ENCODE results near the gene C19orf25. TPM values are rescaled to one million over a fixed set of nuclear protein-coding genes. Genes with fewer than 3 reads are reported as not detected.

Gene C19orf25
- total and polyA plus RNA-seq, 9 of the 15 experiments (the other 6 are each of a cell fraction or from before 2014, with no cell fraction given), result 0.79 to 96.0 (median 36.1) TPM

- TF ChIP-seq ARID4B (CRISPR knock-in tag; IDR thresholded peaks at IDR 0.05) (peak; percentile 45; the same call in 1 of the 2 replicates), NKRF (IDR thresholded peaks at IDR 0.05; ENCODE audit: borderline replicate concordance) (peak; percentile 37; the same call in 1 of the 2 replicates), KLF6 (CRISPR knock-in tag; IDR thresholded peaks at IDR 0.05; ENCODE audit: borderline replicate concordance) (no peak), SIN3B (IDR thresholded peaks at IDR 0.05; ENCODE audit: low read depth) (peak; percentile 59; the same call in 1 of the 2 replicates), PTRF (tag; IDR thresholded peaks at IDR 0.05) (no peak), MYC (IDR thresholded peaks at IDR 0.05; ENCODE audit: low read depth, low read length) (peak; percentile 75), MYC (CRISPR knock-in tag; IDR thresholded peaks at IDR 0.05; ENCODE audit: borderline replicate concordance, low read depth) (no peak; the same call in 1 of the 2 replicates), POLR3A (IDR thresholded peaks at IDR 0.05; ENCODE audit: borderline replicate concordance, extremely low read depth, insufficient read depth, insufficient read length) (no peak), RBM39 (optimal IDR thresholded peaks at IDR 0.05; ENCODE audit: low read depth, low read length) (no peak), SP2 (IDR thresholded peaks at IDR 0.05; ENCODE audit: extremely low read depth, low read depth, low read length, poor library complexity, severe bottlenecking) (no peak), ZFX (CRISPR knock-in tag; IDR thresholded peaks at IDR 0.05) (peak; percentile 35; the same call in 1 of the 2 replicates), SMAD4 (CRISPR knock-in tag; conservative IDR thresholded peaks at IDR 0.05) (peak; percentile 24; the same call in 1 of the 2 replicates), ZNF431 (CRISPR knock-in tag; IDR thresholded peaks at IDR 0.05) (0 out of 2 replicates have a peak, but pooled peaks have one; percentile 21), ETV6 (IDR thresholded peaks at IDR 0.05; ENCODE audit: borderline replicate concordance in 1 of 2, low read depth in 2 of 2, low read length in 1 of 2) (no peak), ETV6 (CRISPR knock-in tag; IDR thresholded peaks at IDR 0.05; ENCODE audit: borderline replicate concordance) (no peak), ARID3B (CRISPR knock-in tag; IDR thresholded peaks at IDR 0.05; ENCODE audit: borderline replicate concordance) (no peak), ETV5 (CRISPR knock-in tag; IDR thresholded peaks at IDR 0.05; ENCODE audit: low read depth) (peak; percentile 43; the same call in 1 of the 2 replicates), POLR2B (IDR thresholded peaks at IDR 0.05; ENCODE audit: low read depth, partially characterized antibody) (peak; percentile 53), ZNF766 (CRISPR knock-in tag; conservative IDR thresholded peaks at IDR 0.05) (no peak)
Observed at GRCh38 chr19:1491114-1491848, 12.3 kb upstream of the C19orf25 start, which contains the start of gene REEP6 (continued).

Measured in K562 (cell line).